NOMO-1 treated with dmso at 0.1 percent for 144 hours (cell line): ENCODE data around the gene USP1.

Experiments used
- DNase-seq: peaks from one replicate; lab custom pipeline; 2025; ENCODE audit not compliant: unreplicated experiment; lab: John Stamatoyannopoulos, UW

The USP1 gene

GRCh38 chr1:62487956-62488355 lies 51.1 kb downstream of the USP1 start:
- no peak for DNase-seq

- no peak for DNase-seq
Measured at GRCh38 chr1:62492521-62492920, 55.7 kb downstream of the USP1 start.

- no peak for DNase-seq
Measured at GRCh38 chr1:62493656-62494055, 56.8 kb downstream of the USP1 start.

GRCh38 chr1:62494137-62494536 lies 57.3 kb downstream of the USP1 start:
- no peak for DNase-seq

- no peak for DNase-seq
Measured at GRCh38 chr1:62500210-62500609, 63.4 kb downstream of the USP1 start.
